Measurements from ENCODE around the gene OLFM3. TPM values are rescaled to one million over a fixed set of nuclear protein-coding genes. Genes with fewer than 3 reads are reported as not detected.

The OLFM3 gene
- total RNA-seq, 2 donors from 2014 or later = not detected

- Histone ChIP-seq H3K27ac (no peak overlapping the region), H3K27me3 (replicated peaks; ENCODE audit: insufficient read depth) (no peaks in the 10 kb centered on the region), H3K36me3 (no peaks in the 10 kb centered on the region), H3K9me3 (no peaks in the 10 kb centered on the region), H3K4me3 (no peak overlapping the region), H3K4me1 (ENCODE audit: control insufficient read depth in 1 of 2, low read depth in 2 of 2) (no peaks in the 10 kb centered on the region)
- DNase-seq (ENCODE audit: low spot score) = no peak
- no peak for TF ChIP-seq CTCF (IDR thresholded peaks at IDR 0.05)
- no peak for ATAC-seq (ENCODE audit: insufficient number of reproducible peaks, low FRiP score, low read depth)
Measured at GRCh38 chr1:101798417-101798816, 198.3 kb downstream of the OLFM3 start.

- no peak overlapping the region for H3K27ac ChIP-seq
- DNase-seq (ENCODE audit: low spot score) (no peak), ATAC-seq (ENCODE audit: insufficient number of reproducible peaks, low FRiP score, low read depth) (no peak)
- TF ChIP-seq CTCF (IDR thresholded peaks at IDR 0.05) = no peak
- no peaks in the 10 kb centered on the region for H3K27me3 ChIP-seq (replicated peaks; ENCODE audit: insufficient read depth)
- H3K4me3 ChIP-seq = no peak overlapping the region
- no peaks in the 10 kb centered on the region for H3K9me3 ChIP-seq
- H3K36me3 ChIP-seq = no peaks in the 10 kb centered on the region
- H3K4me1 ChIP-seq (ENCODE audit: control insufficient read depth in 1 of 2, low read depth in 2 of 2) = no peaks in the 10 kb centered on the region
Measured at GRCh38 chr1:101797722-101798121, 199.0 kb downstream of the OLFM3 start.

GRCh38 chr1:101781201-101781831 is 215.4 kb downstream of the OLFM3 start:
- H3K4me3 ChIP-seq = no peak overlapping the region
- H3K36me3 ChIP-seq = no peaks in the 10 kb centered on the region
- no peak for DNase-seq (ENCODE audit: low spot score)
- ATAC-seq (ENCODE audit: insufficient number of reproducible peaks, low FRiP score, low read depth) = no peak
- no peak overlapping the region for H3K27ac ChIP-seq
- no peak for TF ChIP-seq CTCF (IDR thresholded peaks at IDR 0.05)
- no peaks in the 10 kb centered on the region for H3K27me3 ChIP-seq (replicated peaks; ENCODE audit: insufficient read depth)
- no peaks in the 10 kb centered on the region for H3K9me3 ChIP-seq
- no peaks in the 10 kb centered on the region for H3K4me1 ChIP-seq (ENCODE audit: control insufficient read depth in 1 of 2, low read depth in 2 of 2)

GRCh38 chr1:101769520-101769919 is 227.2 kb downstream of the OLFM3 start:
- ATAC-seq (ENCODE audit: insufficient number of reproducible peaks, low FRiP score, low read depth) = no peak
- Histone ChIP-seq H3K36me3 (no peaks in the 10 kb centered on the region), H3K9me3 (no peaks in the 10 kb centered on the region), H3K4me1 (ENCODE audit: control insufficient read depth in 1 of 2, low read depth in 2 of 2) (no peaks in the 10 kb centered on the region), H3K27ac (no peak overlapping the region), H3K4me3 (no peak overlapping the region), H3K27me3 (replicated peaks; ENCODE audit: insufficient read depth) (no peaks in the 10 kb centered on the region)
- no peak for TF ChIP-seq CTCF (IDR thresholded peaks at IDR 0.05)
- DNase-seq (ENCODE audit: low spot score) = no peak

- Histone ChIP-seq H3K27me3 (replicated peaks; ENCODE audit: insufficient read depth) (no peaks in the 10 kb centered on the region), H3K27ac (no peak overlapping the region), H3K4me1 (ENCODE audit: control insufficient read depth in 1 of 2, low read depth in 2 of 2) (no peaks in the 10 kb centered on the region), H3K36me3 (no peaks in the 10 kb centered on the region), H3K4me3 (no peak overlapping the region), H3K9me3 (no peaks in the 10 kb centered on the region)
- no peak for ATAC-seq (ENCODE audit: insufficient number of reproducible peaks, low FRiP score, low read depth)
- TF ChIP-seq CTCF (IDR thresholded peaks at IDR 0.05) = no peak
- no peak for DNase-seq (ENCODE audit: low spot score)
Measured at GRCh38 chr1:101757985-101758384, 238.7 kb downstream of the OLFM3 start.
